ENCODE data around the gene CDH12. TPM values are rescaled to one million over a fixed set of nuclear protein-coding genes. Genes with fewer than 3 reads are reported as not detected.
"Not testable (repeated sequence)": the region's sequence is repeated elsewhere in the genome, so short reads cannot be mapped to it uniquely, and the experiment has no call there.

The CDH12 gene
- total RNA-seq, 4 donors from 2014 or later, result not detected

GRCh38 chr5:22615964-22616363, 237.2 kb downstream of the CDH12 start:
- WGBS, result 67% methylated on average over 1 of the region's 1 CpG
- intact Hi-C loops (cut with DNase I), result no loop called here

GRCh38 chr5:22614486-22615094, 238.6 kb downstream of the CDH12 start:
- TF ChIP-seq, protein P1, sequence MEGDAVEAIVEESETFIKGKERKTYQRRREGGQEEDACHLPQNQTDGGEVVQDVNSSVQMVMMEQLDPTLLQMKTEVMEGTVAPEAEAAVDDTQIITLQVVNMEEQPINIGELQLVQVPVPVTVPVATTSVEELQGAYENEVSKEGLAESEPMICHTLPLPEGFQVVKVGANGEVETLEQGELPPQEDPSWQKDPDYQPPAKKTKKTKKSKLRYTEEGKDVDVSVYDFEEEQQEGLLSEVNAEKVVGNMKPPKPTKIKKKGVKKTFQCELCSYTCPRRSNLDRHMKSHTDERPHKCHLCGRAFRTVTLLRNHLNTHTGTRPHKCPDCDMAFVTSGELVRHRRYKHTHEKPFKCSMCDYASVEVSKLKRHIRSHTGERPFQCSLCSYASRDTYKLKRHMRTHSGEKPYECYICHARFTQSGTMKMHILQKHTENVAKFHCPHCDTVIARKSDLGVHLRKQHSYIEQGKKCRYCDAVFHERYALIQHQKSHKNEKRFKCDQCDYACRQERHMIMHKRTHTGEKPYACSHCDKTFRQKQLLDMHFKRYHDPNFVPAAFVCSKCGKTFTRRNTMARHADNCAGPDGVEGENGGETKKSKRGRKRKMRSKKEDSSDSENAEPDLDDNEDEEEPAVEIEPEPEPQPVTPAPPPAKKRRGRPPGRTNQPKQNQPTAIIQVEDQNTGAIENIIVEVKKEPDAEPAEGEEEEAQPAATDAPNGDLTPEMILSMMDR (IDR thresholded peaks at IDR 0.05), result no peak
- TF ChIP-seq POLR2A (IDR thresholded peaks at IDR 0.05; ENCODE audit: low read depth) (no peak), POLR2AphosphoS5 (IDR thresholded peaks at IDR 0.05) (no peak), EP300 (IDR thresholded peaks at IDR 0.05) (no peak)
- H3K27ac ChIP-seq (replicated peaks in 1 of 4), result no peak overlapping the region
- H3K4me1 ChIP-seq, result no peaks in the 10 kb centered on the region
- WGBS, result 62% methylated on average over 5 of the region's 5 CpGs
- intact Hi-C loops (cut with DNase I), result no loop called here
- H3K36me3 ChIP-seq, result no peaks in the 10 kb centered on the region
- no peaks in the 10 kb centered on the region for H3K27me3 ChIP-seq
- DNase-seq (ENCODE audit: extremely low spot score), result no peak
- H3K9me3 ChIP-seq, result no peaks in the 10 kb centered on the region
- no peak overlapping the region for H3K4me3 ChIP-seq

More at GRCh38 chr5:22615964-22616363, 237.2 kb downstream of the CDH12 start:
- Histone ChIP-seq H3K27ac (replicated peaks in 1 of 4) (no peak overlapping the region), H3K9me3 (no peaks in the 10 kb centered on the region), H3K27me3 (no peaks in the 10 kb centered on the region), H3K4me1 (no peaks in the 10 kb centered on the region), H3K4me3 (no peak overlapping the region), H3K36me3 (no peaks in the 10 kb centered on the region)
- no peak for TF ChIP-seq POLR2A (IDR thresholded peaks at IDR 0.05; ENCODE audit: low read depth)
- no peak for TF ChIP-seq POLR2AphosphoS5 (IDR thresholded peaks at IDR 0.05)
- TF ChIP-seq, protein P1 (IDR thresholded peaks at IDR 0.05), result no peak
- no peak for TF ChIP-seq EP300 (IDR thresholded peaks at IDR 0.05)
- DNase-seq (ENCODE audit: extremely low spot score), result no peak

- no peaks in the 10 kb centered on the region for H3K36me3 ChIP-seq
- no peak for DNase-seq (ENCODE audit: extremely low spot score)
- TF ChIP-seq EP300 (IDR thresholded peaks at IDR 0.05) (no peak), POLR2AphosphoS5 (IDR thresholded peaks at IDR 0.05) (no peak), POLR2A (IDR thresholded peaks at IDR 0.05; ENCODE audit: low read depth) (no peak)
- TF ChIP-seq, protein P1 (IDR thresholded peaks at IDR 0.05), result no peak
- H3K27ac ChIP-seq (replicated peaks in 1 of 4), result no peak overlapping the region
- 73% methylated on average over 1 of the region's 1 CpG for WGBS
- H3K4me3 ChIP-seq, result no peak overlapping the region
- H3K27me3 ChIP-seq, result no peaks in the 10 kb centered on the region
- no peaks in the 10 kb centered on the region for H3K9me3 ChIP-seq
- no peaks in the 10 kb centered on the region for H3K4me1 ChIP-seq
- intact Hi-C loops (cut with DNase I), result no loop called here
These were observed 240.2 kb downstream of the CDH12 start for GRCh38 chr5:22612928-22613327.

- Histone ChIP-seq H3K9me3 (no peaks in the 10 kb centered on the region), H3K4me1 (no peaks in the 10 kb centered on the region), H3K27ac (replicated peaks in 1 of 4) (no peak overlapping the region), H3K27me3 (no peaks in the 10 kb centered on the region), H3K4me3 (no peak overlapping the region), H3K36me3 (no peaks in the 10 kb centered on the region)
- no peak for DNase-seq (ENCODE audit: extremely low spot score)
- no peak for TF ChIP-seq POLR2AphosphoS5 (IDR thresholded peaks at IDR 0.05)
- no peak for TF ChIP-seq POLR2A (IDR thresholded peaks at IDR 0.05; ENCODE audit: low read depth)
- TF ChIP-seq EP300 (IDR thresholded peaks at IDR 0.05), result no peak
- TF ChIP-seq, protein P1 (IDR thresholded peaks at IDR 0.05), result no peak
- intact Hi-C loops (cut with DNase I), result no loop called here
These were observed 241.8 kb downstream of the CDH12 start for GRCh38 chr5:22611327-22611726.

DNA sequence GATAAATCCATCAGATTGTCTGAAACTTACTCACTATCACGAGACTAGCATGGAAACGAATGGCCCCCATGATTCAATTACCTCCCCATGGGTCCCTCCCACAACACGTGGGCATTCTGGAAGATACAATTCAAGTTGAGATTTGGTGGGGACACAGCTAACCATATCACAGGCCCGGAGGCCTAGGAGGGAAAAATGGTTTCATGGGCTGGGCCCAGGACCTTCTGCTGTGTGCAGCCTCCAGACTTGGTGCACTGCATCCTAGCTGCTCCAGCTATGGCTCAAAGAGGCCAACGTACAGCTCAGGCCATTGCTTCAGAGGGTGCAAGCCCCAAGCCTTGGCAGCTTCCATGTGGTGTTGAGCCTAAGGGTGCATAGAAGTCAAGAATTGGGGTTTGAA, 245.6 kb downstream of the CDH12 start:
- intact Hi-C loops (cut with DNase I); H3K27ac ChIP-seq (replicated peaks in 1 of 4); H3K27me3 ChIP-seq; H3K36me3 ChIP-seq; H3K9me3 ChIP-seq; DNase-seq (ENCODE audit: extremely low spot score); H3K4me3 ChIP-seq; H3K4me1 ChIP-seq: not testable (repeated sequence)
- WGBS, result 74% methylated on average over 5 of the region's 5 CpGs
